B cell (primary cell): ENCODE data around the gene PPIL1.

ENCODE experiments used
- EZH2 ChIP-seq: IDR thresholded peaks from 2 replicates; pipeline ENCODE4 v1.6.1; 2012; ENCODE audit warnings: borderline replicate concordance, low read depth, mild to moderate bottlenecking, moderate library complexity, low read length; ENCODE audit not compliant: insufficient read depth, poor library complexity, severe bottlenecking
- TF ChIP-seq, protein P1 (sequence below): fragments of 200-600 bp; IDR thresholded peaks from one replicate; pipeline ENCODE4 v1.8.0; 2022; ENCODE audit warnings: antibody characterized with exemption, mild to moderate bottlenecking

DNA sequence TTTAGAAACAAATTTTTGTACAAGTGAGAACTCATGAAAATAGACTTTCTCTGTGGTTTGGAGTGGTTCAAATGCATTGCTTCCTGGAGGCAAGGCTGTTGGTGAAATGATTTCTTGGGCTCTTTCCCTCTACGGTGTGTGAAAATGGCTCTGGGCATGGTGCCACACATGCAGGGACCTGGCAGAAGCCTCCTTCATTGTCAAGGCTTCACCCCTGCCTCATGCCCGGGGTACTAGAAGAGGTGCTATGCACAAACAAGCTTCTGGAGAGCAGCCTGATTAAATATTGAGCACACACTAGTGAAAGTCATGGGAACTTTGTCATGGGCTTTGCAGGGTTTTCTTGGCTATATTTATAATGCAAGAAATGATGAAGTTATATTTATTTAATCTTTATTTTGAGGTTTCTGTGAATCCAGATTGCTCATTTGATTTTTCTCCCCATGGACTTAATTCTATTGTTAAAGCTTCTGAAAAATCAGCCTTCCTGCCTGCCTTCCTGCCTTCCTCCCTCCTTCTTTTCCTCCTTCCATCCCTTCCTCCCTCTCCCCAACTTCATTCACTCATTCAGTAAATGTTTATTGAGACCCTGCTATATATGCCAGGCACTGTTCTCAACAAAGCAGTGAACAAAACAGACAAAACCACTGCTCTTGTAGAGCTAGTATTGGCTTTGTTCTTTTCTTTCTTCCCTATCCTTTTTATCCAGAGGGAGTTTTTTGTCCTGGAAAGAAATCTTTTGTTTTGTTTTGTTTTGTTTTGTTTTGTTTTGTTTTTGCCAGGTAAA lies 32.1 kb upstream of the PPIL1 start:
- TF ChIP-seq, protein P1, sequence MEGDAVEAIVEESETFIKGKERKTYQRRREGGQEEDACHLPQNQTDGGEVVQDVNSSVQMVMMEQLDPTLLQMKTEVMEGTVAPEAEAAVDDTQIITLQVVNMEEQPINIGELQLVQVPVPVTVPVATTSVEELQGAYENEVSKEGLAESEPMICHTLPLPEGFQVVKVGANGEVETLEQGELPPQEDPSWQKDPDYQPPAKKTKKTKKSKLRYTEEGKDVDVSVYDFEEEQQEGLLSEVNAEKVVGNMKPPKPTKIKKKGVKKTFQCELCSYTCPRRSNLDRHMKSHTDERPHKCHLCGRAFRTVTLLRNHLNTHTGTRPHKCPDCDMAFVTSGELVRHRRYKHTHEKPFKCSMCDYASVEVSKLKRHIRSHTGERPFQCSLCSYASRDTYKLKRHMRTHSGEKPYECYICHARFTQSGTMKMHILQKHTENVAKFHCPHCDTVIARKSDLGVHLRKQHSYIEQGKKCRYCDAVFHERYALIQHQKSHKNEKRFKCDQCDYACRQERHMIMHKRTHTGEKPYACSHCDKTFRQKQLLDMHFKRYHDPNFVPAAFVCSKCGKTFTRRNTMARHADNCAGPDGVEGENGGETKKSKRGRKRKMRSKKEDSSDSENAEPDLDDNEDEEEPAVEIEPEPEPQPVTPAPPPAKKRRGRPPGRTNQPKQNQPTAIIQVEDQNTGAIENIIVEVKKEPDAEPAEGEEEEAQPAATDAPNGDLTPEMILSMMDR: no peak
- TF ChIP-seq EZH2: no peak
